Neural progenitor cell (in vitro differentiated cells): ENCODE measurements around the gene PNMA6A. TPM values are rescaled to one million over a fixed set of nuclear protein-coding genes. Genes with fewer than 3 reads are reported as not detected.
"Not testable (repeated sequence)": the region's sequence is repeated elsewhere in the genome, so short reads cannot be mapped to it uniquely, and the experiment has no call there.

Source experiments
- DNase-seq: peaks from one replicate; pipeline ENCODE4 v3.0.0-alpha.2; 2016; ENCODE audit warnings: low spot score
- H2AFZ ChIP-seq: fragments of 200-600 bp; sonication (generic); replicated peaks from 2 replicates; pipeline ENCODE4 v1.6.1; 2016; ENCODE audit warnings: antibody characterized with exemption
- H3F3A ChIP-seq: fragments of 200-600 bp; sonication (generic); 2 replicates; pipeline ENCODE4 v1.6.1; 2016; ENCODE audit warnings: antibody characterized with exemption, low read depth
- H3K27ac ChIP-seq: fragments of 200-600 bp; sonication (generic); 2 replicates; pipeline ENCODE4 v1.5.1; 2016; ENCODE audit warnings: mild to moderate bottlenecking
- H3K27me3 ChIP-seq: fragments of 200-600 bp; sonication (generic); 2 replicates; pipeline ENCODE4 v1.6.1; 2016; ENCODE audit warnings: mild to moderate bottlenecking, moderate library complexity
- H3K36me3 ChIP-seq: fragments of 200-600 bp; sonication (generic); 2 replicates; pipeline ENCODE4 v1.5.1; 2016
- H3K4me1 ChIP-seq: fragments of 200-600 bp; sonication (generic); 2 replicates; pipeline ENCODE4 v1.6.1; 2016; ENCODE audit warnings: mixed run types
- H3K4me2 ChIP-seq: fragments of 200-600 bp; sonication (generic); 2 replicates; pipeline ENCODE4 v1.6.1; 2016
- H3K4me3 ChIP-seq: fragments of 200-600 bp; sonication (generic); 2 replicates; pipeline ENCODE4 v1.5.1; 2016
- H3K79me2 ChIP-seq: fragments of 200-600 bp; sonication (generic); 2 replicates; pipeline ENCODE4 v1.6.1; 2016; ENCODE audit warnings: low read depth
- H3K9ac ChIP-seq: fragments of 200-600 bp; sonication (generic); 2 replicates; pipeline ENCODE4 v1.6.1; 2016
- H3K9me3 ChIP-seq: fragments of 200-600 bp; sonication (generic); 2 replicates; pipeline ENCODE4 v1.5.1; 2016; ENCODE audit warnings: low read depth
- H4K20me1 ChIP-seq: fragments of 200-600 bp; sonication (generic); 2 replicates; pipeline ENCODE4 v1.6.1; 2016; ENCODE audit warnings: low read depth
- H3K27ac Mint-ChIP-seq: 3 replicates; pipeline ENCODE4 v1.8.0; 2021; ENCODE audit warnings: mixed read lengths
- H3K27me3 Mint-ChIP-seq: 2 replicates; pipeline ENCODE4 v1.8.0; 2022; ENCODE audit warnings: low read depth, mild to moderate bottlenecking, inconsistent platforms, moderate library complexity, mixed read lengths; ENCODE audit not compliant: insufficient read depth
- H3K36me3 Mint-ChIP-seq: 3 replicates; pipeline ENCODE4 v1.8.0; 2021; ENCODE audit warnings: mixed read lengths
- H3K4me1 Mint-ChIP-seq: 3 replicates; pipeline ENCODE4 v1.8.0; 2021; ENCODE audit warnings: mixed read lengths
- H3K4me3 Mint-ChIP-seq: 3 replicates; pipeline ENCODE4 v1.8.0; 2021; ENCODE audit warnings: mild to moderate bottlenecking, moderate library complexity, mixed read lengths
- H3K9me3 Mint-ChIP-seq: 3 replicates; pipeline ENCODE4 v1.8.0; 2020; ENCODE audit warnings: mixed read lengths
- EZH2 ChIP-seq: fragments of 200-600 bp; sonication (generic); IDR thresholded peaks from 2 replicates; pipeline ENCODE4 v1.6.1; 2017; ENCODE audit warnings: antibody characterized with exemption, mild to moderate bottlenecking, moderate library complexity
- EZH2phosphoT487 ChIP-seq: fragments of 200-600 bp; sonication (generic); IDR thresholded peaks from 2 replicates; pipeline ENCODE4 v1.6.1; 2017; ENCODE audit warnings: antibody characterized with exemption
- total RNA-seq: library from RNA; depleted of rRNA; stranded (reverse); fragments of >200 nt; gene quantifications from 2 replicates; pipeline ENCODE4 v1.2.3, GENCODE V29; 2015; ENCODE audit warnings: low replicate concordance
- TF ChIP-seq, protein P1 (sequence below): fragments of 200-600 bp; sonication (generic); IDR thresholded peaks from 2 replicates; pipeline ENCODE4 v1.5.1; 2017; ENCODE audit warnings: antibody characterized with exemption, mild to moderate bottlenecking

Gene PNMA6A
- total RNA-seq, 1 donor from 2014 or later, result 0.64 TPM

DNA sequence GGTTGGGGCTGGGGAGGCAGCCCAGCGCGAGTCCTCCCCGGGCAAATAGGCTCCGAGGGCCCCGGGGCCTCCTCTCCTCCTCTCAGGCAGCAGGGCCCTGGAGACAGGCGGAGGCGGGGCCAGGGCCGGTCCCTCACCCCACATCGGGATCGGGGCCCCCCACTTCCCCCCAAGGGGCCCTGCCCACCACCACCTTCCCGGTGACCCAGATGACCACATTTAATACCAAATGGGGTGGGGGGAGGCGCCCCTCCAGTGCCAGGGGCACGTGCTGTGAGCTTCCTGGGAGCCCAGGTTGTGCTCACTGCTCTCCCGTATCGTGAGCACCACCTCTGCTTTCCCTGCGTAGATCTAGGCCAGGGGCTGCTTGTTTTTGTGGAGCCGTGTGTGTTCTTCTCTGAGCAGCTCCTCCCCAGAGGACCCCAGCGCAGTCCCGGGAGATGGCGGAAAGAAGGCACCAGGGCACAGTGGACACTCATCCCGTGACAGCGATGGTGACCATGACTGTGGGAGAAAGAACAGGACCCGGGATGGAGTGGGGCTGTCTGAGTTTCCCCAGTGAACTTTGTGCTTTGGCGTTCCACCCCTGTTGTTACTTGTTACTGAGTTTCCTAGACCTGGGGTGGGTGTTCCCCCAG, 2.1 kb downstream of the PNMA6A start:
- no peaks in the 10 kb centered on the region for H3K4me1 ChIP-seq
- H3K27ac ChIP-seq, result no peak overlapping the region
- H2AFZ ChIP-seq, result no peak overlapping the region
- H3K9ac ChIP-seq, result no peak overlapping the region
- no peaks in the 10 kb centered on the region for H3F3A ChIP-seq
- no peaks in the 10 kb centered on the region for H3K9me3 ChIP-seq
- no peaks in the 10 kb centered on the region for H4K20me1 ChIP-seq
- H3K27me3 Mint-ChIP-seq, result no peaks in the 10 kb centered on the region
- DNase-seq, result no peak
- no peak for TF ChIP-seq EZH2
- no peak for TF ChIP-seq EZH2phosphoT487
- TF ChIP-seq, protein P1, sequence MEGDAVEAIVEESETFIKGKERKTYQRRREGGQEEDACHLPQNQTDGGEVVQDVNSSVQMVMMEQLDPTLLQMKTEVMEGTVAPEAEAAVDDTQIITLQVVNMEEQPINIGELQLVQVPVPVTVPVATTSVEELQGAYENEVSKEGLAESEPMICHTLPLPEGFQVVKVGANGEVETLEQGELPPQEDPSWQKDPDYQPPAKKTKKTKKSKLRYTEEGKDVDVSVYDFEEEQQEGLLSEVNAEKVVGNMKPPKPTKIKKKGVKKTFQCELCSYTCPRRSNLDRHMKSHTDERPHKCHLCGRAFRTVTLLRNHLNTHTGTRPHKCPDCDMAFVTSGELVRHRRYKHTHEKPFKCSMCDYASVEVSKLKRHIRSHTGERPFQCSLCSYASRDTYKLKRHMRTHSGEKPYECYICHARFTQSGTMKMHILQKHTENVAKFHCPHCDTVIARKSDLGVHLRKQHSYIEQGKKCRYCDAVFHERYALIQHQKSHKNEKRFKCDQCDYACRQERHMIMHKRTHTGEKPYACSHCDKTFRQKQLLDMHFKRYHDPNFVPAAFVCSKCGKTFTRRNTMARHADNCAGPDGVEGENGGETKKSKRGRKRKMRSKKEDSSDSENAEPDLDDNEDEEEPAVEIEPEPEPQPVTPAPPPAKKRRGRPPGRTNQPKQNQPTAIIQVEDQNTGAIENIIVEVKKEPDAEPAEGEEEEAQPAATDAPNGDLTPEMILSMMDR, result no peak
- H3K36me3 ChIP-seq, result no peaks in the 10 kb centered on the region
- H3K36me3 Mint-ChIP-seq, result no peaks in the 10 kb centered on the region
- no peak overlapping the region for H3K4me3 Mint-ChIP-seq
- H3K4me1 Mint-ChIP-seq, result no peaks in the 10 kb centered on the region
- H3K4me3 ChIP-seq, result no peak overlapping the region
- no peaks in the 10 kb centered on the region for H3K79me2 ChIP-seq
- H3K9me3 Mint-ChIP-seq, result no peaks in the 10 kb centered on the region
- no peak overlapping the region for H3K27ac Mint-ChIP-seq
- no peaks in the 10 kb centered on the region for H3K27me3 ChIP-seq
- H3K4me2 ChIP-seq, result no peak overlapping the region

DNA sequence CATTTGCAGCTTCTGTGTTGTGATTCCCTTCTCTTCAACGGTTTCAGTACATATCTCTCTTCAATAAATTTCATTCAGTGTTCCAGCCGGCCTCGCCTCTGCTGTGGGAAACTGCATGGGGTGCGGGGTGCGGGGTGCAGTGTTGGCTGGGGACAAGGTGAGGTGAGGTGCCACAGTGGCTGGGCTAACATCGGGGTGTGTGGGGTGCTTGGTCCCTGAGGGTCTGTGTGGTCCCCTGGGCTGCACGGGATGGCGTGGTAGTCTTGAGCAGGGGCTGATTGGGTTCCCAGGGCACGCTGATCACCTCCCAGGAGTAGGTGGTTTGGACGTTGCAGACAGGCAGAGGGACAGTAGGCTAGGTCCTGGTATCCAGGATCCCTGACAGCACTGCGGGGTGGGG, 2.7 kb downstream of the PNMA6A start:
- Mint-ChIP-seq H3K4me3 (no peak overlapping the region), H3K27ac (no peak overlapping the region), H3K4me1 (no peaks in the 10 kb centered on the region), H3K9me3 (no peaks in the 10 kb centered on the region), H3K36me3 (no peaks in the 10 kb centered on the region), H3K27me3 (no peaks in the 10 kb centered on the region)
- H2AFZ ChIP-seq, result no peak overlapping the region
- TF ChIP-seq, protein P1, result no peak
- no peak for TF ChIP-seq EZH2
- TF ChIP-seq EZH2phosphoT487, result no peak
- H3K4me3 ChIP-seq, result no peak overlapping the region
- H3K27me3 ChIP-seq, result no peaks in the 10 kb centered on the region
- no peak overlapping the region for H3K4me2 ChIP-seq
- no peaks in the 10 kb centered on the region for H3K9me3 ChIP-seq
- no peaks in the 10 kb centered on the region for H4K20me1 ChIP-seq
- no peaks in the 10 kb centered on the region for H3F3A ChIP-seq
- no peak overlapping the region for H3K27ac ChIP-seq
- DNase-seq, result no peak
- H3K9ac ChIP-seq, result no peak overlapping the region
- H3K79me2 ChIP-seq, result no peaks in the 10 kb centered on the region
- H3K36me3 ChIP-seq, result no peaks in the 10 kb centered on the region
- H3K4me1 ChIP-seq, result no peaks in the 10 kb centered on the region

DNA sequence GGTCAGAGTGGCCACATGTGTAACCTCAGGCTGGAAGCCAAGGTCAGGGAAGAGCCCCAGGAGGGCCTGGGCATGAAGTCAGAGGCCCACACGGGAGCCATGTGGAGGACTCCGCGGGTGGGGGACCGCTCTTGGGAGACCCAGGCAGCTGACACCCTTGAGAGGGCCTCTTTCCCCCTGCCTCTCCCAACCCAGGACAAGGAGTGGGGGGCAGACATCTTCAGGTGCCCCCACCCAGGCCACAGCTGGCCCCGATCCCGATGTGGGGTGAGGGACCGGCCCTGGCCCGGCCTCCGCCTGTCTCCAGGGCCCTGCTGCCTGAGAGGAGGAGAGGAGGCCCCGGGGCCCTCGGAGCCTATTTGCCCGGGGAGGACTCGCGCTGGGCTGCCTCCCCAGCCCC, 3.1 kb downstream of the PNMA6A start:
- Histone ChIP-seq H3K9me3 (no peaks in the 10 kb centered on the region), H4K20me1 (no peaks in the 10 kb centered on the region), H3K4me1 (no peaks in the 10 kb centered on the region), H3K27me3 (no peaks in the 10 kb centered on the region), H3K9ac (no peak overlapping the region), H2AFZ (no peak overlapping the region), H3K4me3 (no peak overlapping the region), H3K4me2 (no peak overlapping the region), H3K79me2 (no peaks in the 10 kb centered on the region), H3K27ac (no peak overlapping the region), H3K36me3 (no peaks in the 10 kb centered on the region), H3F3A (no peaks in the 10 kb centered on the region)
- H3K4me3 Mint-ChIP-seq, result no peak overlapping the region
- no peak for DNase-seq
- no peaks in the 10 kb centered on the region for H3K4me1 Mint-ChIP-seq
- no peak for TF ChIP-seq EZH2
- TF ChIP-seq, protein P1, result no peak
- TF ChIP-seq EZH2phosphoT487, result no peak
- no peaks in the 10 kb centered on the region for H3K27me3 Mint-ChIP-seq
- no peaks in the 10 kb centered on the region for H3K9me3 Mint-ChIP-seq
- H3K36me3 Mint-ChIP-seq, result no peaks in the 10 kb centered on the region
- no peak overlapping the region for H3K27ac Mint-ChIP-seq

DNA sequence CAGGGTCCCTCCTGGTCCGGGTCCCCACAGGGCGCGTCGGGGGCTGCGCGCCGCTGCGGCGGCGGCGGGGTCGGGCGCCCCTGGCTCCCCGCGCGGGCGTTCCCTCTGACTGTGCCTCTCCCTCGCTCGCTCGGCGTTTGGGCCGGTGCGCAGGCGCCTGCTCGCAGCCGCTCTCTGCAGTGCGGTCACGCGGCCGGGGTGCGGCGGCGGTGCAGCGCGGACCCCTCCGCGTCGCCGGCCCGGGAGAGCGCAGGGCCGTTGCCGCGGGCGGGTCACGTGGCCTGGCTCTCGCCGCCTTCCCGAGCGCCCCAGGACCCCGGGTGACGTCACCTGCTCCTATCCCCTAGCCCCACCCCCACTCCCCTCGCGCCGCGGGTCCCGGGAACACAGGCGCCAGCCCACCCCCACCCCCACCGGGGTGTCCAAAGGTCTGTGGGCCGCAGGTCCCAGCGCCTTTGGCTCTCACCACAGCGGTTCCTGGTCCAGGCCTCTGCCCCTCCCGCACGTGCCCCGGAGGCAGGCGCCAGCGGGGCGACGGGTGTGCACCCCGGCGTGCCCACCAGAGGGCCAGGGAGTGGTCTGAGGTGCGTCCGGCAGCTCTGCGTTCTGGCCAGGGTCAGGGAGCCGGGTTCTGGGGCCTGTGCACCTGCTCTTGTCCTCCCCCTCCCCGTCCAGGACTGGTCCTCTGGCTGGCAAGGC, 5.3 kb downstream of the PNMA6A start:
- H3K27me3 Mint-ChIP-seq, H3K9me3 ChIP-seq, H3K36me3 Mint-ChIP-seq, H3F3A ChIP-seq, H3K4me1 Mint-ChIP-seq, DNase-seq, H3K27ac Mint-ChIP-seq, H3K4me1 ChIP-seq, H3K4me3 Mint-ChIP-seq, H3K27ac ChIP-seq, H3K9me3 Mint-ChIP-seq, H3K4me2 ChIP-seq, H3K4me3 ChIP-seq, H2AFZ ChIP-seq, H3K36me3 ChIP-seq, H4K20me1 ChIP-seq, H3K9ac ChIP-seq, H3K27me3 ChIP-seq, H3K79me2 ChIP-seq: not testable (repeated sequence)

DNA sequence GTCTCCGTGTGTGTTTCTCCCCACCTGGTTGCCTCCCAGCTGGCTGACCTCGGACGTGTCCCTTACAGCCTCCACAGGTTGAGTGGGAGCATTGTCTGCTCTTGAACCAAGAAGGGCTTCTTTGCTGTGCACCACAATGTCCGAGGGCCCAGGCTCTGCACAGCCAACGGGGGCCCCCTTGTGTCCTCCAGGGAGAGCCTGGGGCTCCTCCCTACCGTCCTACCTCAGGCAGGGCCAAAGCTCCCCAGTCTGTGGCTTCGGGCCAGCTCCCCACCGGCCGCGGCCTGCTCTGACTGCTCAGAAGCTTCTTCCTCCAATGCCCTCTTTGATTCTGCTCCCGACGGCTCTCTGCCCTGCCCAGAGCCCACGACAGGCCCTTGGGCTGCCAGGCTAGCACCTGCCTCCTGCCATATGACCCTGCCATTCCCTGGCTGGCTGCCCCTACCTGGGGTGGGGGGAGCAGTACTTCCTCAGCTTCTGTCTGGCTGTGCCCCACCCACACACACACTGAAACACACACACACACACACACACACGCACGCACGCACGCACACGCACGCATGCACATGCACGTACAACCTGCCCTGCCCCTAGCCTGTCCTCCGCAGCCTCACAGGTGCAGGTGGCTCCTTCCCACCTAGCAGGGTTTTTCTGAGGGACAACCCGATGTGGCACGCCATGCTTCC, 11.1 kb downstream of the PNMA6A start:
- not testable (repeated sequence) for H3K36me3 ChIP-seq, H3K4me3 Mint-ChIP-seq, H3K4me1 ChIP-seq

More for the DNA sequence above, 11.1 kb downstream of the PNMA6A start:
- H3K27ac Mint-ChIP-seq, H2AFZ ChIP-seq, H4K20me1 ChIP-seq, H3K9me3 ChIP-seq, H3K4me1 Mint-ChIP-seq, H3K4me3 ChIP-seq, H3K27me3 Mint-ChIP-seq, H3K27me3 ChIP-seq, H3K36me3 Mint-ChIP-seq, H3K4me2 ChIP-seq, H3K9ac ChIP-seq, H3K9me3 Mint-ChIP-seq, H3K27ac ChIP-seq, DNase-seq, H3K79me2 ChIP-seq, H3F3A ChIP-seq: not testable (repeated sequence)
